Natural killer cell treated with Interleukin-12 subunit alpha and Interleukin-12 subunit beta and Interleukin-15 and Interleukin-18, amount 100 ng/mL, for 72 hours (primary cell): ENCODE data around the gene TMEFF1. TPM values are rescaled to one million over a fixed set of nuclear protein-coding genes. Genes with fewer than 3 reads are reported as not detected.
"Not testable (repeated sequence)": the region's sequence is repeated elsewhere in the genome, so short reads cannot be mapped to it uniquely, and the experiment has no call there.

ENCODE experiments used
- ATAC-seq, 2 donors: fragments of 150-1000 bp; cut with Tn5 transposase in 1 of 2; sonication (Bioruptor Pico), chemical (Tn5 transposase) in 1 of 2; 2 replicates each; pipeline ENCODE4 v1.10.0; 2021
- DNase-seq: peaks from one replicate; pipeline ENCODE4 v3.0.0; 2022; ENCODE audit warnings: low spot score
- H3K27ac Mint-ChIP-seq, 2 donors: 1 replicate in 1 of 2; 2 replicates in 1 of 2; pipeline ENCODE4 v1.8.0; 2022; ENCODE audit warnings: mixed read lengths in 2 of 2, mild to moderate bottlenecking in 1 of 2, moderate library complexity in 1 of 2
- H3K27me3 Mint-ChIP-seq, 2 donors: 1 replicate in 1 of 2; 2 replicates in 1 of 2; pipeline ENCODE4 v1.8.0; 2022; ENCODE audit warnings: mixed read lengths in 2 of 2
- H3K36me3 Mint-ChIP-seq: one replicate; pipeline ENCODE4 v1.8.0; 2022; ENCODE audit warnings: mixed read lengths
- H3K4me1 Mint-ChIP-seq, 2 donors: 1 replicate in 1 of 2; 2 replicates in 1 of 2; pipeline ENCODE4 v1.8.0; 2022; ENCODE audit warnings: low read depth in 2 of 2, mixed read lengths in 2 of 2, mild to moderate bottlenecking in 1 of 2
- H3K4me3 Mint-ChIP-seq: one replicate; pipeline ENCODE4 v1.8.0; 2022; ENCODE audit warnings: mixed read lengths
- H3K9me3 Mint-ChIP-seq: 2 replicates; pipeline ENCODE4 v1.8.0; 2022; ENCODE audit warnings: mixed read lengths
- total RNA-seq, 2 donors: library from RNA; stranded (reverse); gene quantifications; one replicate each; pipeline ENCODE4 v1.2.3, GENCODE V29; 2022

TMEFF1 gene
- total RNA-seq, 2 donors from 2014 or later: 0.33 TPM; not detected in 1

GRCh38 chr9:100440487-100440886 lies 32.5 kb upstream of the TMEFF1 start:
- H3K4me3 Mint-ChIP-seq, H3K9me3 Mint-ChIP-seq, ATAC-seq, H3K36me3 Mint-ChIP-seq, DNase-seq, H3K27me3 Mint-ChIP-seq, H3K27ac Mint-ChIP-seq: not testable (repeated sequence)
- H3K4me1 Mint-ChIP-seq: peaks cover 9 to 20% of the 10 kb centered on the region in 2 donors

GRCh38 chr9:100441911-100442361 lies 31.0 kb upstream of the TMEFF1 start:
- DNase-seq: no peak
- peaks cover 10 to 20% of the 10 kb centered on the region in 2 donors for H3K4me1 Mint-ChIP-seq
- H3K9me3 Mint-ChIP-seq: no peaks in the 10 kb centered on the region
- no peaks in the 10 kb centered on the region for H3K27me3 Mint-ChIP-seq
- no peak overlapping the region for H3K4me3 Mint-ChIP-seq
- H3K36me3 Mint-ChIP-seq: no peaks in the 10 kb centered on the region
- H3K27ac Mint-ChIP-seq: no peak overlapping the region
- no peak for ATAC-seq

GRCh38 chr9:100443781-100444768 lies 28.9 kb upstream of the TMEFF1 start:
- no peaks in the 10 kb centered on the region for H3K27me3 Mint-ChIP-seq
- peaks cover 8 to 17% of the 10 kb centered on the region in 2 donors for H3K4me1 Mint-ChIP-seq
- no peak for DNase-seq
- no peak for ATAC-seq
- no peaks in the 10 kb centered on the region for H3K9me3 Mint-ChIP-seq
- peak overlapping the region in 1 of 2 donors; percentile 47 for H3K27ac Mint-ChIP-seq
- no peaks in the 10 kb centered on the region for H3K36me3 Mint-ChIP-seq
- no peak overlapping the region for H3K4me3 Mint-ChIP-seq

DNA sequence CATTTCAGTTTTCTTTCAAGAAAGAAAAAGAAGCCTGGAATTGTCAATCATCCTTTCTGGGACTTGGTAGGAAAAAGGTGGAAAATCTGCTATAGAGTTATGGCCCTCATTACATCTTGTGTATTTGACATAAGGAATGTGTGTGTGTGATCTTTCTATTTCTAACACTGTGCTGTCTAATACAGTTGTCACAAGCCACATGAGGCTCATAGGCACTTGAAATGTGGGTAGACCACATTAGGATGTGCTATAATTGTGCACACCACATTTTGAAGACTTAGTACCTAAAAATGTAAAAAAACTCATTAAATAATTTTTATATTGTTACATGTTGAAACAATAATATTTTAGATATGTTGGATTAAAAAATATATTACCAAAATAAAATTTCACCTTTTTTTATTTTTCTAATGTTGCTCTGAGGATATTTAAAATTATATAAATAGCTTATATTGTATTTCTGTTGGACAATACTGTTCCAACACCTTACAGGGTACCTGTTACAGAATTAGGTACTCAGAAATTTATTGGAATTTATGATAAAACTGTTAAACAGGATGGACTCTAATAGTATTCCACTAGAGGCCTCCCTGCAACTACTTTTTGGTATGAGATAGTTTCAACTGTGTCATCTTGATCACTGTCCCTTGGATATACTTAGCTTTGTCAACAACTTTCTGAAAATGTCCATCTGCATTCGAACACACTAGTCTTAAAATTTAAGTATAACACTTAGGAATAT lies 27.6 kb upstream of the TMEFF1 start:
- no peak for ATAC-seq
- Mint-ChIP-seq H3K27ac (no peak overlapping the region), H3K9me3 (no peaks in the 10 kb centered on the region), H3K4me3 (no peak overlapping the region), H3K27me3 (no peaks in the 10 kb centered on the region), H3K36me3 (no peaks in the 10 kb centered on the region), H3K4me1 (peaks cover 11 to 24% of the 10 kb centered on the region in 2 donors)
- no peak for DNase-seq

- H3K9me3 Mint-ChIP-seq: no peaks in the 10 kb centered on the region
- no peak for DNase-seq
- no peak overlapping the region for H3K27ac Mint-ChIP-seq
- ATAC-seq: no peak
- peaks cover 11 to 24% of the 10 kb centered on the region in 2 donors for H3K4me1 Mint-ChIP-seq
- H3K36me3 Mint-ChIP-seq: no peaks in the 10 kb centered on the region
- no peak overlapping the region for H3K4me3 Mint-ChIP-seq
- H3K27me3 Mint-ChIP-seq: no peaks in the 10 kb centered on the region
Observed at GRCh38 chr9:100445903-100446549, 26.9 kb upstream of the TMEFF1 start.

DNA sequence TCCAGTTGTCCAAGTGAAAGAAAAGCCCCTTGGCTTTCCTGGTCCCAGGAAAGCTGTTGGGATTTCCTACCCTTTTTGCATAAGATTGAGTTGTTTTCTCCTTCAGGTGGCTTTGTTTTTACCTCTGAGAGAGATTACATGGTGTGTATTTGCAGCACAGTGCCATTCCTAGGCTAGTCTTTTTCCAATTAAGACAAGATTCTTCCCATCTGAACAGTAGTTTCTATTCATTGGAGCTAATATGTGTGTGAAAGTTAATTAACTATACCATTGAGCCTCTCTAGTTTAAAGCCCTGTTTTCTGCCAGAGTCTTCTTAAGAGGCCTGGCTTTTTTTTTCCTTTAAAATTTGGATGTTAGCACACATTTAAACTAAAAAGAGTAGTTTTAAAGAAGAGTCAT lies 25.9 kb upstream of the TMEFF1 start:
- DNase-seq (no peak), ATAC-seq (no peak)
- Mint-ChIP-seq H3K27ac (no peak overlapping the region), H3K4me1 (peaks cover 11 to 24% of the 10 kb centered on the region in 2 donors), H3K4me3 (no peak overlapping the region), H3K9me3 (no peaks in the 10 kb centered on the region), H3K36me3 (no peaks in the 10 kb centered on the region), H3K27me3 (no peaks in the 10 kb centered on the region)

- Mint-ChIP-seq H3K27ac (no peak overlapping the region), H3K27me3 (no peaks in the 10 kb centered on the region), H3K4me1 (peaks cover 11 to 24% of the 10 kb centered on the region in 2 donors), H3K9me3 (no peaks in the 10 kb centered on the region), H3K4me3 (no peak overlapping the region), H3K36me3 (no peaks in the 10 kb centered on the region)
- ATAC-seq: no peak
- DNase-seq: no peak
Observed at GRCh38 chr9:100448266-100448665, 24.7 kb upstream of the TMEFF1 start.

DNA sequence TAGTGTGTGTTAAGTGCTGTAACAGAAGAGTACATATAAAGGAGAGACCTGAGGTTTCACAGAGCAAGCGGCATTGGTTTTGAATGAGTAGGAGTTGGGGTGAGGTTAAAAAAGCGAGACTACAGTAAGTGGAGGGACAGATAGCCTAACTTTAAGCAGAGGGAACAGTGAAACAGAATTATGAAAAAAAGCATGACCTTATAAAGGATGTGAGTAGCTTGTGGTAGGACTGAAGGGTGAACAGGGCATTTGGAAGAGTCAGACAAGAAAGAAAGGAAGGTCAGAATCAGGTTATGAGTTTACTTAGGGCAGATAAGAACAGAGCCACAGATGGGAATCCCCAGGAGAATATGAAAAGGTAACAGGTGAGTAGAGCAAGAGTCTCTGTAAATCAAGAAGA lies 23.5 kb upstream of the TMEFF1 start:
- Mint-ChIP-seq H3K4me1 (peaks cover 6 to 16% of the 10 kb centered on the region in 2 donors), H3K4me3 (no peak overlapping the region), H3K36me3 (peaks cover 4% of the 10 kb centered on the region), H3K27me3 (no peaks in the 10 kb centered on the region), H3K27ac (no peak overlapping the region), H3K9me3 (no peaks in the 10 kb centered on the region)
- DNase-seq (no peak), ATAC-seq (no peak)

GRCh38 chr9:100452894-100453293 lies 20.1 kb upstream of the TMEFF1 start:
- Mint-ChIP-seq H3K4me3 (no peak overlapping the region), H3K27me3 (no peaks in the 10 kb centered on the region), H3K4me1 (peaks cover 3 to 8% of the 10 kb centered on the region in 2 donors), H3K9me3 (no peaks in the 10 kb centered on the region), H3K36me3 (peaks cover 4% of the 10 kb centered on the region), H3K27ac (no peak overlapping the region)
- ATAC-seq: no peak
- DNase-seq: no peak

- Mint-ChIP-seq H3K36me3 (peaks cover 4% of the 10 kb centered on the region), H3K27me3 (no peaks in the 10 kb centered on the region)
Observed at GRCh38 chr9:100455470-100455869, 17.5 kb upstream of the TMEFF1 start.

GRCh38 chr9:100457517-100457916 lies 15.4 kb upstream of the TMEFF1 start:
- no peak for ATAC-seq
- Mint-ChIP-seq H3K27ac (no peak overlapping the region), H3K36me3 (peaks cover 4% of the 10 kb centered on the region), H3K27me3 (no peaks in the 10 kb centered on the region), H3K4me3 (no peak overlapping the region), H3K9me3 (no peaks in the 10 kb centered on the region), H3K4me1 (no peaks in the 10 kb centered on the region)
- DNase-seq: no peak

More at GRCh38 chr9:100455470-100455869, 17.5 kb upstream of the TMEFF1 start:
- no peak overlapping the region for H3K4me3 Mint-ChIP-seq
- DNase-seq (no peak), ATAC-seq (no peak)
- no peak overlapping the region for H3K27ac Mint-ChIP-seq
- H3K9me3 Mint-ChIP-seq: no peaks in the 10 kb centered on the region
- H3K4me1 Mint-ChIP-seq: no peaks in the 10 kb centered on the region

- no peaks in the 10 kb centered on the region for H3K4me1 Mint-ChIP-seq
- H3K27ac Mint-ChIP-seq: no peak overlapping the region
- no peak for DNase-seq
- H3K36me3 Mint-ChIP-seq: no peaks in the 10 kb centered on the region
- peaks cover 2 to 4% of the 10 kb centered on the region in 2 donors for H3K27me3 Mint-ChIP-seq
- no peak overlapping the region for H3K4me3 Mint-ChIP-seq
- no peaks in the 10 kb centered on the region for H3K9me3 Mint-ChIP-seq
- ATAC-seq: no peak
Observed at GRCh38 chr9:100459963-100460362, 13.0 kb upstream of the TMEFF1 start.

DNA sequence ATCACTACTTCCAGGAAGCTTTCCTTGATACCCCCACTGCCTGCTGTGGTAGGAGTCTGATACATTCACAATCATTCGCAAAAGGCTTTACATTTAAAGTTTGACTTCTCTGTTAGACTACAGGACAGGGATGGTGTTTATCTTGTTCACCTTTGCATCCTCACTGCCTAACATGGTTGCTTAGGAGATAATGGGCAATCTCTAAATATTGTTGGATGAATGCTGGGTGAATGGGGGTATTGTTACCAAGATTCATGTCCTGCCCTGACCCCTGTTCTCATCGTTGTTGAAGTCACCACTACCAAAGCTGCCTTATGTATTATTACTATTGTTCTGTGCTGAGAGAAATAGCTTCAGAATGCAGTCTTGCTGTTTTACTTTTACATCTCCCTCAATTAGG lies 7.7 kb upstream of the TMEFF1 start:
- Mint-ChIP-seq H3K4me1 (no peaks in the 10 kb centered on the region), H3K27me3 (peaks cover 6 to 12% of the 10 kb centered on the region in 2 donors), H3K9me3 (no peaks in the 10 kb centered on the region), H3K27ac (no peak overlapping the region), H3K36me3 (no peaks in the 10 kb centered on the region), H3K4me3 (no peak overlapping the region)
- ATAC-seq: no peak
- no peak for DNase-seq
